ENCODE data around the gene ODF2.
A peak's percentile ranks its signal among the peaks of the same experiment; 100 is the strongest.

The ODF2 gene

GRCh38 chr9:128448746-128449145 is 7.1 kb upstream of the ODF2 start:
- Histone ChIP-seq H3K4me3 (ENCODE audit: low read depth in 1 of 2, low read length in 1 of 2) (no peak overlapping the region), H3K27ac (no peak overlapping the region), H3K27me3 (no peaks in the 10 kb centered on the region), H3K9me3 (no peaks in the 10 kb centered on the region), H3K36me3 (no peaks in the 10 kb centered on the region), H3K4me1 (ENCODE audit: control insufficient read depth in 1 of 2, insufficient read depth in 1 of 2, low read depth in 1 of 2, low read length in 1 of 2) (no peaks in the 10 kb centered on the region)
- no peak for TF ChIP-seq CTCF (IDR thresholded peaks at IDR 0.05)

GRCh38 chr9:128454991-128455390 is 815 bp upstream of the ODF2 start:
- no peak for TF ChIP-seq CTCF (IDR thresholded peaks at IDR 0.05)
- Histone ChIP-seq H3K9me3 (no peaks in the 10 kb centered on the region), H3K4me3 (ENCODE audit: low read depth in 1 of 2, low read length in 1 of 2) (no peak overlapping the region), H3K27me3 (no peaks in the 10 kb centered on the region), H3K27ac (no peak overlapping the region), H3K4me1 (ENCODE audit: control insufficient read depth in 1 of 2, insufficient read depth in 1 of 2, low read depth in 1 of 2, low read length in 1 of 2) (peaks cover 11 to 12% of the 10 kb centered on the region in 2 experiments), H3K36me3 (peaks cover 6% of the 10 kb centered on the region)

DNA sequence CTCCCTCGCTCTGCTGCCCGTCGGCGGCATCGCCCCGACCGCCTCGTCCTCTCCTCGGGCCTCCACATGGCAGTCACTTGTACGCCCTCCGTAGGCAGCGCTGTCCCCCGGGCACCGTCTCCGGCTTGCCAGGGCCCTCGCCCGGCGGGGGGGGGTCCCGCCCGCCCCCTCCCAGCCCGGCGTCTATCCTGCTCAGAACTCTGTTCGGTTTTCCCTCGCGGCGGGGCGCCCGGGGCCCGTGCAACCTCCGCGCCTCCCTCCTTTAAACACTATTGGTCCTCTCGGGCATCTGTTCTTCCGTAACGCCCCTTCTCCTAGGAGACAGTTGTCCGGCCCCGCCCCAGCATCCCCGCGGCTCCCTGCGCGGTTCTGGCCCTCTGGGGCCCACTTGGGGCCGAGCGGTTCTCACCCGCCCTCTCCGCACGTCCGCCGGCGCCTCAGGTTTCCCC is 831 bp downstream of the ODF2 start:
- H3K27me3 ChIP-seq: no peaks in the 10 kb centered on the region
- H3K4me3 ChIP-seq (ENCODE audit: low read depth in 1 of 2, low read length in 1 of 2): peak overlapping the region; percentile 89 to 91
- peaks cover 22% of the 10 kb centered on the region for H3K36me3 ChIP-seq
- peak overlapping the region; percentile 86 for H3K27ac ChIP-seq
- TF ChIP-seq CTCF (IDR thresholded peaks at IDR 0.05): no peak
- no peaks in the 10 kb centered on the region for H3K9me3 ChIP-seq
- H3K4me1 ChIP-seq (ENCODE audit: control insufficient read depth in 1 of 2, insufficient read depth in 1 of 2, low read depth in 1 of 2, low read length in 1 of 2): peaks cover 11 to 12% of the 10 kb centered on the region in 2 experiments

- peaks cover 27% of the 10 kb centered on the region for H3K36me3 ChIP-seq
- H3K9me3 ChIP-seq: no peaks in the 10 kb centered on the region
- H3K27ac ChIP-seq: peak overlapping the region; percentile 86
- peaks cover 11 to 12% of the 10 kb centered on the region in 2 experiments for H3K4me1 ChIP-seq (ENCODE audit: control insufficient read depth in 1 of 2, insufficient read depth in 1 of 2, low read depth in 1 of 2, low read length in 1 of 2)
- TF ChIP-seq CTCF (IDR thresholded peaks at IDR 0.05): no peak
- peak overlapping the region; percentile 89 to 91 for H3K4me3 ChIP-seq (ENCODE audit: low read depth in 1 of 2, low read length in 1 of 2)
- H3K27me3 ChIP-seq: no peaks in the 10 kb centered on the region
Observed at GRCh38 chr9:128457207-128457606, 1.4 kb downstream of the ODF2 start.

GRCh38 chr9:128459011-128459410 is 3.2 kb downstream of the ODF2 start:
- Histone ChIP-seq H3K9me3 (no peaks in the 10 kb centered on the region), H3K27ac (no peak overlapping the region), H3K4me3 (ENCODE audit: low read depth in 1 of 2, low read length in 1 of 2) (no peak overlapping the region), H3K4me1 (ENCODE audit: control insufficient read depth in 1 of 2, insufficient read depth in 1 of 2, low read depth in 1 of 2, low read length in 1 of 2) (peaks cover 11 to 12% of the 10 kb centered on the region in 2 experiments), H3K36me3 (peaks cover 42% of the 10 kb centered on the region), H3K27me3 (no peaks in the 10 kb centered on the region)
- no peak for TF ChIP-seq CTCF (IDR thresholded peaks at IDR 0.05)

DNA sequence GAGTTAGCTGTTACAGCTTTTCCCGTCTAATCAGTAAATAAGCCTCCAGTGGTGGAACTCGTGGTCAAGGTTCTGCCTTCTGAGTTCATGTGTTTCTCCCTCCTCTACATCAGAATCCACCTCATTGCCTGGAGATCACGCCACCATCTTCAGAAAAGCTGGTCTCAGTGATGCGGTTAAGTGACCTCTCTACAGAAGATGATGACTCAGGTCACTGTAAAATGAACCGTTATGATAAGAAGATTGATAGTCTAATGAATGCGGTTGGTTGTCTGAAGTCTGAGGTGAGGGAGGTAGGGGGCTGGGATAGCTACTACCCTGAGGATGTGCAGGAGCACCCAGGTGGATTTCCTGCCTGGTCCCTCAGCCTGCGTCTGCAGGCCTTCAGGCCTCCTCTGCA is 13.3 kb downstream of the ODF2 start:
- Histone ChIP-seq H3K4me3 (ENCODE audit: low read depth in 1 of 2, low read length in 1 of 2) (no peak overlapping the region), H3K36me3 (peaks cover 27% of the 10 kb centered on the region)

More for the DNA sequence above, 13.3 kb downstream of the ODF2 start:
- Histone ChIP-seq H3K9me3 (no peaks in the 10 kb centered on the region), H3K27ac (no peak overlapping the region), H3K4me1 (ENCODE audit: control insufficient read depth in 1 of 2, insufficient read depth in 1 of 2, low read depth in 1 of 2, low read length in 1 of 2) (no peaks in the 10 kb centered on the region), H3K27me3 (no peaks in the 10 kb centered on the region)
- no peak for TF ChIP-seq CTCF (IDR thresholded peaks at IDR 0.05)
